SJSA1 (cell line): ENCODE results near the gene TSEN54. TPM values are rescaled to one million over a fixed set of nuclear protein-coding genes. Genes with fewer than 3 reads are reported as not detected.

ENCODE experiments used
- DNase-seq, 2 experiments: peaks; one replicate each; pipeline ENCODE4 v3.0.0-alpha.2; 2015 to 2020; ENCODE audit warnings: low spot score in 2 of 2, low read depth in 1 of 2
- H3K27ac ChIP-seq: fragments of 250-450 bp; sonication (Bioruptor Pico); 2 replicates; pipeline ENCODE4 v1.5.1; 2020; ENCODE audit warnings: mild to moderate bottlenecking, moderate library complexity
- H3K27me3 ChIP-seq: fragments of 250-450 bp; sonication (Bioruptor Pico); replicated peaks from 2 replicates; pipeline ENCODE4 v1.5.1; 2020; ENCODE audit warnings: mild to moderate bottlenecking, moderate library complexity
- H3K36me3 ChIP-seq: fragments of 250-450 bp; sonication (Bioruptor Pico); 2 replicates; pipeline ENCODE4 v1.5.1; 2020; ENCODE audit warnings: mild to moderate bottlenecking
- H3K4me1 ChIP-seq: fragments of 250-450 bp; sonication (Bioruptor Pico); replicated peaks from 2 replicates; pipeline ENCODE4 v1.6.1; 2021; ENCODE audit warnings: mild to moderate bottlenecking
- H3K4me3 ChIP-seq: fragments of 250-450 bp; sonication (Bioruptor Pico); 2 replicates; pipeline ENCODE4 v1.5.1; 2020; ENCODE audit warnings: mild to moderate bottlenecking
- H3K9me3 ChIP-seq: fragments of 250-450 bp; sonication (Bioruptor Pico); replicated peaks from 2 replicates; pipeline ENCODE4 v1.5.1; 2020; ENCODE audit warnings: mild to moderate bottlenecking
- total RNA-seq: library from RNA; depleted of rRNA; stranded (reverse); fragments of >200 nt; shearing (Covaris generic); gene quantifications from 2 replicates; pipeline ENCODE4 v1.2.3, GENCODE V29; 2014; rRNA removed

The TSEN54 gene
- total RNA-seq, 1 experiment from 2014 or later, result 54.0 TPM

GRCh38 chr17:75570772-75571171, 54.4 kb downstream of the TSEN54 start:
- Histone ChIP-seq H3K9me3 (no peaks in the 10 kb centered on the region), H3K36me3 (no peaks in the 10 kb centered on the region), H3K4me1 (no peaks in the 10 kb centered on the region), H3K27me3 (no peaks in the 10 kb centered on the region), H3K27ac (no peak overlapping the region), H3K4me3 (no peak overlapping the region)
- no peak for DNase-seq

GRCh38 chr17:75571197-75571884, 55.0 kb downstream of the TSEN54 start:
- Histone ChIP-seq H3K9me3 (no peaks in the 10 kb centered on the region), H3K36me3 (no peaks in the 10 kb centered on the region), H3K27me3 (no peaks in the 10 kb centered on the region; the same call in 1 of the 2 replicates), H3K27ac (no peak overlapping the region), H3K4me3 (no peak overlapping the region), H3K4me1 (no peaks in the 10 kb centered on the region)
- no peak for DNase-seq

DNA sequence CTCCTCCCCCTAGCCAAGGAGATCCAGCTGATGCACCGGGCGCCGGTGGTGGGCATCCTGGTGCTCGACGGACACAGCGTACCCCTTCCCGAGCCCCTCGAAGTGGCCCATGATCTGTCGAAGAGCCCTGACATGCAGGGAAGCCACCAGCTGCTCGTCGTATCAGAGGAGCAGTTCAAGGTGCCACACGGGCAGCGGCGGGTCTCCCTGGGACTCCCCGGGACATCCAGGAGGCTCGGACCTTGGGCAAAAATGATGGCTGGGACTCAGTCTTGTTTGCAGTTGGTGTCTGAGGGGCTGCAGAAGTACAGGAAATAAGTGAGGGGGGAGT, 55.5 kb downstream of the TSEN54 start:
- H3K36me3 ChIP-seq, result no peaks in the 10 kb centered on the region
- H3K9me3 ChIP-seq, result no peaks in the 10 kb centered on the region
- DNase-seq, result no peak
- H3K4me1 ChIP-seq, result no peaks in the 10 kb centered on the region
- no peaks in the 10 kb centered on the region; the same call in 1 of the 2 replicates for H3K27me3 ChIP-seq
- H3K27ac ChIP-seq, result no peak overlapping the region
- no peak overlapping the region for H3K4me3 ChIP-seq

DNA sequence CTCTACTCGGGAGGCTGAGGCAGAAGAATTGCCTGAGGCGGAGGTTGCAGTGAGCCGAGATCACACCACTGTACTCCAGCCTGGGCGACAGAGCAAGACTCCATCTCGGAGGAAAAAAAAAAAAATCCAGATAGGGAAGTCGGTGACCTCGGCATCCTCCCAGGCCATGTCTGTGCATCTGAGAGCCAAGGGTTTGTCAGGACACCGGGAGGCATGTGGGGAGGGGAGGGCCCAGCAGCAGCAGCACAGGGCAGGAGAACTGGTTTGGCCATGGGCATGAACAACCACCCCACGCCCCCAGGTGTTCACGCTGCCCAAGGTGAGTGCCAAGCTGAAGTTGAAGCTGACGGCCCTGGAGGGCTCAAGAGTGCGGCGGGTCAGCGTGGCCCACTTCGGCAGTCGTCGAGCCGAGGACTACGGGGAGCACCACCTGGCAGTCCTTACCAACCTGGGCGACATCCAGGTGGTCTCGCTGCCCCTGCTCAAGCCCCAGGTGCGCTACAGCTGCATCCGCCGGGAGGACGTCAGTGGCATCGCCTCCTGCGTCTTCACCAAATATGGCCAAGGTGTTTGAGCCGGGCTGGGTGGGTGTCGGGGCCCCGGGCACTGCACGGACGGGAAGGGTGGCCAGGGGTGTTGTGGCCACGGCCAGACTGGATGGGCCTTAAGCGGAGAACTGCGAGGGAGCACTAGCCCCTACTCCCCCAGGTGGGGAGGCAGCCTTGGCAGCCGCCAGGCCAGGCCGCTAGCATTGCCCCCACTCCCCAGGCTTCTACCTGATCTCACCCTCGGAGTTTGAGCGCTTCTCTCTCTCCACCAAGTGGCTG, 56.6 kb downstream of the TSEN54 start:
- Histone ChIP-seq H3K4me1 (no peaks in the 10 kb centered on the region), H3K4me3 (no peak overlapping the region), H3K27me3 (no peaks in the 10 kb centered on the region; the same call in 1 of the 2 replicates), H3K27ac (no peak overlapping the region), H3K36me3 (no peaks in the 10 kb centered on the region), H3K9me3 (no peaks in the 10 kb centered on the region)
- no peak for DNase-seq

DNA sequence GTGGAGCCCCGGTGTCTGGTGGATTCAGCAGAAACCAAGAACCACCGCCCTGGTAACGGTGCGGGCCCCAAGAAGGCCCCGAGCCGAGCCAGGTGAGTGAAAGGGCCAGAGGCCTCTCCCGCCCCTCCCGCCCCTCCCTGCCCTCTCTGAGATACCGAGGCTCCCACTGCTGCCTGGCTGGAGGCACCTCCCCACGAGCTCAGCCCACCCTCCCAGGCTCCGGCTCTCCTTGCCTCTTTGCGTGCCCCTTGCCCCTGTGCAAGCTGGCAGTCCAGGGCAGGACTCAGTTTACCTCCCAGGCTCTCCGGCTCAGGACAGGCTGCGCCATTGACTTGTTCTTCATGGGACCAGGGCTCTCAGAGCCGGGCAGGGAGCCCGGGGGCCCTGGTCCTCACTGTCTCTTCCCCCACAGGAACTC, 57.2 kb downstream of the TSEN54 start:
- no peak for DNase-seq
- no peak overlapping the region for H3K4me3 ChIP-seq
- no peaks in the 10 kb centered on the region for H3K36me3 ChIP-seq
- H3K9me3 ChIP-seq, result no peaks in the 10 kb centered on the region
- H3K27ac ChIP-seq, result no peak overlapping the region
- H3K4me1 ChIP-seq, result no peaks in the 10 kb centered on the region
- H3K27me3 ChIP-seq, result no peaks in the 10 kb centered on the region; the same call in 1 of the 2 replicates

DNA sequence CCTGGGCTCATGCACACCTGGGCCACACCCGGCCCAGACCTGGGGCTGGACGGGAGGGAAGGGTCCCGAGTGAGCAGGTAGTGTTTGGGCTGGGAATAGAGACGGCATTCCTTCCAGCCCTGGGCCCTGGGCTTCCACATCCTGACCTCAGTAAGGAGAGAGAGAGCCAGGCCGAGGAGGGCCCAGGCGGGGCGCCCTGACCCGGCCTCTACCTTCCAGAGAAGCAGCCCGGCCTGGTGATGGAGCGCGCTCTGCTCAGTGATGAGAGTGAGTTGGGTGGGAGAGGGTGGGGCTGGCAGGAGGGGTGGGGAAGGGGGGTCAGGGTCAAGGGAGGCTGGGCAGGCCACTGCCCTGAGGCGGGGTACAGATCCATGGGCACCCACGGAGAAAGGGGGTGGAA, 57.7 kb downstream of the TSEN54 start:
- DNase-seq, result no peak
- Histone ChIP-seq H3K4me1 (no peaks in the 10 kb centered on the region), H3K9me3 (no peaks in the 10 kb centered on the region), H3K4me3 (no peak overlapping the region), H3K27ac (no peak overlapping the region), H3K27me3 (no peaks in the 10 kb centered on the region; the same call in 1 of the 2 replicates), H3K36me3 (no peaks in the 10 kb centered on the region)

Other genes with a start within 250 kb of the TSEN54 start
- gene MIF4GD, start 245.3 kb upstream of the TSEN54 start, total RNA-seq, result 8.5 and 10.7 TPM in 2 replicates
- gene SLC25A19, start 227.1 kb upstream of the TSEN54 start, total RNA-seq, result 8.5 and 21.7 TPM in 2 replicates
- gene GRB2, start 110.8 kb upstream of the TSEN54 start, total RNA-seq, result 200 and 449 TPM in 2 replicates
- 62.9 and 109 TPM in 2 replicates for gene TMEM94, start 59.9 kb upstream of the TSEN54 start, total RNA-seq
- gene CASKIN2, start 991 bp upstream of the TSEN54 start, total RNA-seq, result 14.2 and 19.7 TPM in 2 replicates
- gene LLGL2, start 9.2 kb downstream of the TSEN54 start, total RNA-seq, result 5.8 and 6.6 TPM in 2 replicates
- 0.03 TPM in 1 of 2 replicates, not detected in the other for gene MYO15B, start 71.3 kb downstream of the TSEN54 start, total RNA-seq
- gene SMIM5, start 116.9 kb downstream of the TSEN54 start, total RNA-seq, result 0.05 TPM in 1 of 2 replicates, not detected in the other
- 15.7 and 19.5 TPM in 2 replicates for gene RECQL5, start 150.6 kb downstream of the TSEN54 start, total RNA-seq
- 90.5 and 208 TPM in 2 replicates for gene SAP30BP, start 150.8 kb downstream of the TSEN54 start, total RNA-seq
- not detected in 2 replicates for gene ITGB4, start 204.9 kb downstream of the TSEN54 start, total RNA-seq
- 50.5 and 50.6 TPM in 2 replicates for gene GALK1, start 248.7 kb downstream of the TSEN54 start, total RNA-seq